Neural crest cell (in vitro differentiated cells): ENCODE measurements around the gene SLC9A9. TPM values are rescaled to one million over a fixed set of nuclear protein-coding genes. Genes with fewer than 3 reads are reported as not detected.

ENCODE experiments used
- DNase-seq: peaks from one replicate; pipeline ENCODE4 v3.0.0; 2021; ENCODE audit warnings: low read depth, mixed read lengths, low spot score
- H3K27ac Mint-ChIP-seq: one replicate; pipeline ENCODE4 v1.8.0; 2021; ENCODE audit warnings: mild to moderate bottlenecking, mixed read lengths; ENCODE audit not compliant: unreplicated experiment
- H3K27me3 Mint-ChIP-seq: 2 replicates; pipeline ENCODE4 v1.8.0; 2021; ENCODE audit warnings: low read depth, mild to moderate bottlenecking, mixed read lengths
- H3K36me3 Mint-ChIP-seq: 2 replicates; pipeline ENCODE4 v1.8.0; 2021; ENCODE audit warnings: low read depth, mild to moderate bottlenecking, mixed read lengths
- H3K4me1 Mint-ChIP-seq: 2 replicates; pipeline ENCODE4 v1.8.0; 2021; ENCODE audit warnings: mixed read lengths
- H3K4me3 Mint-ChIP-seq: one replicate; pipeline ENCODE4 v1.8.0; 2021; ENCODE audit warnings: mild to moderate bottlenecking, mixed read lengths
- H3K9me3 Mint-ChIP-seq: 2 replicates; pipeline ENCODE4 v1.8.0; 2021; ENCODE audit warnings: mixed read lengths
- CTCF ChIP-seq: fragments of 200-600 bp; sonication (generic); conservative IDR thresholded peaks from 2 replicates; pipeline ENCODE4 v1.5.0; 2021; ENCODE audit warnings: antibody characterized with exemption, mild to moderate bottlenecking
- total RNA-seq: library from RNA; stranded (reverse); gene quantifications from 2 replicates; pipeline ENCODE4 v1.2.1, GENCODE V29; 2021

Gene SLC9A9
- total RNA-seq, 1 donor from 2014 or later = 0.56 TPM

GRCh38 chr3:143480344-143480743 lies 367.9 kb downstream of the SLC9A9 start:
- H3K27me3 Mint-ChIP-seq = no peaks in the 10 kb centered on the region
- no peak overlapping the region for H3K4me3 Mint-ChIP-seq
- no peaks in the 10 kb centered on the region for H3K36me3 Mint-ChIP-seq
- H3K4me1 Mint-ChIP-seq = no peaks in the 10 kb centered on the region
- no peak for DNase-seq
- H3K27ac Mint-ChIP-seq = no peak overlapping the region
- TF ChIP-seq CTCF = no peak
- H3K9me3 Mint-ChIP-seq = no peaks in the 10 kb centered on the region

- H3K4me1 Mint-ChIP-seq = no peaks in the 10 kb centered on the region
Measured at GRCh38 chr3:143479727-143480126, 368.5 kb downstream of the SLC9A9 start.

GRCh38 chr3:143478115-143478693 lies 370.1 kb downstream of the SLC9A9 start:
- H3K36me3 Mint-ChIP-seq = no peaks in the 10 kb centered on the region
- H3K9me3 Mint-ChIP-seq = no peaks in the 10 kb centered on the region
- no peak for DNase-seq
- H3K27me3 Mint-ChIP-seq = no peaks in the 10 kb centered on the region
- no peak for TF ChIP-seq CTCF
- H3K4me3 Mint-ChIP-seq = no peak overlapping the region
- H3K27ac Mint-ChIP-seq = no peak overlapping the region
- H3K4me1 Mint-ChIP-seq = no peaks in the 10 kb centered on the region

More at GRCh38 chr3:143479727-143480126, 368.5 kb downstream of the SLC9A9 start:
- H3K27me3 Mint-ChIP-seq = no peaks in the 10 kb centered on the region
- H3K27ac Mint-ChIP-seq = no peak overlapping the region
- no peak for TF ChIP-seq CTCF
- no peaks in the 10 kb centered on the region for H3K36me3 Mint-ChIP-seq
- H3K9me3 Mint-ChIP-seq = no peaks in the 10 kb centered on the region
- no peak overlapping the region for H3K4me3 Mint-ChIP-seq
- DNase-seq = no peak

- DNase-seq = no peak
- no peaks in the 10 kb centered on the region for H3K36me3 Mint-ChIP-seq
- no peaks in the 10 kb centered on the region for H3K9me3 Mint-ChIP-seq
- no peak for TF ChIP-seq CTCF
- H3K27me3 Mint-ChIP-seq = no peaks in the 10 kb centered on the region
- no peak overlapping the region for H3K27ac Mint-ChIP-seq
- no peak overlapping the region for H3K4me3 Mint-ChIP-seq
- no peaks in the 10 kb centered on the region for H3K4me1 Mint-ChIP-seq
Measured at GRCh38 chr3:143476965-143477640, 371.2 kb downstream of the SLC9A9 start.

GRCh38 chr3:143475981-143476380 lies 372.3 kb downstream of the SLC9A9 start:
- H3K4me1 Mint-ChIP-seq = no peaks in the 10 kb centered on the region
- H3K36me3 Mint-ChIP-seq = no peaks in the 10 kb centered on the region
- H3K27me3 Mint-ChIP-seq = no peaks in the 10 kb centered on the region
- DNase-seq = no peak
- H3K4me3 Mint-ChIP-seq = no peak overlapping the region
- H3K9me3 Mint-ChIP-seq = no peaks in the 10 kb centered on the region
- no peak for TF ChIP-seq CTCF
- no peak overlapping the region for H3K27ac Mint-ChIP-seq
